Epithelial cell of proximal tubule (primary cell): ENCODE data around the gene FCRL6. TPM values are rescaled to one million over a fixed set of nuclear protein-coding genes. Genes with fewer than 3 reads are reported as not detected.

Experiments used
- DNase-seq: peaks from one replicate; pipeline ENCODE4 v3.0.0-alpha.2; 2011; ENCODE audit warnings: low read depth
- H3K4me3 ChIP-seq: 2 replicates; pipeline ENCODE4 v1.5.1; 2011; ENCODE audit warnings: low read depth, mild to moderate bottlenecking, low read length
- total RNA-seq: library from RNA; depleted of rRNA; stranded (reverse); fragments of >200 nt; gene quantifications from 2 replicates; pipeline ENCODE4 v1.2.3, GENCODE V29; 2015
- TF ChIP-seq, protein P1 (sequence below): conservative IDR thresholded peaks from 2 replicates; pipeline ENCODE4 v1.5.1; 2012; ENCODE audit warnings: low read depth, mild to moderate bottlenecking, low read length

FCRL6 gene
- total RNA-seq, 1 donor from 2014 or later: not detected

DNA sequence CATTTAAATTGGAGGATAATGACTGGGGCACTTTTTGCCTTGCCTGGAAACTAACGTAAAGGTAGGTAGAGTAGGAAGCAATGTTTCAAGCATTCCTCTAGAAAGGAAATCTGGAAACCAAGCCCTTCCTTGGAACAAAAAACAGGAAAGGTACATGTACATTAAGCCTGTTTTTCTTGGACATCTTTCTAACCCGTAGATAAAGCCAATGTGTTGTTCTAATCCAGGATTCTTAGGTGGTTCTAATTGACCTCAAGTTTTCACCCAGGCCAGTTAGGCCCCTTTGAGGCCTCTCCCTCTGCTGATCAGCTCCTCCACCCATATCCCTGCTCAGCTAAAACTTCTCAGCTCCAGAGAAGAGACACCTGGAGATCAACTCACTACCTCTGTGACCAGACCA is 27.7 kb upstream of the FCRL6 start:
- TF ChIP-seq, protein P1, sequence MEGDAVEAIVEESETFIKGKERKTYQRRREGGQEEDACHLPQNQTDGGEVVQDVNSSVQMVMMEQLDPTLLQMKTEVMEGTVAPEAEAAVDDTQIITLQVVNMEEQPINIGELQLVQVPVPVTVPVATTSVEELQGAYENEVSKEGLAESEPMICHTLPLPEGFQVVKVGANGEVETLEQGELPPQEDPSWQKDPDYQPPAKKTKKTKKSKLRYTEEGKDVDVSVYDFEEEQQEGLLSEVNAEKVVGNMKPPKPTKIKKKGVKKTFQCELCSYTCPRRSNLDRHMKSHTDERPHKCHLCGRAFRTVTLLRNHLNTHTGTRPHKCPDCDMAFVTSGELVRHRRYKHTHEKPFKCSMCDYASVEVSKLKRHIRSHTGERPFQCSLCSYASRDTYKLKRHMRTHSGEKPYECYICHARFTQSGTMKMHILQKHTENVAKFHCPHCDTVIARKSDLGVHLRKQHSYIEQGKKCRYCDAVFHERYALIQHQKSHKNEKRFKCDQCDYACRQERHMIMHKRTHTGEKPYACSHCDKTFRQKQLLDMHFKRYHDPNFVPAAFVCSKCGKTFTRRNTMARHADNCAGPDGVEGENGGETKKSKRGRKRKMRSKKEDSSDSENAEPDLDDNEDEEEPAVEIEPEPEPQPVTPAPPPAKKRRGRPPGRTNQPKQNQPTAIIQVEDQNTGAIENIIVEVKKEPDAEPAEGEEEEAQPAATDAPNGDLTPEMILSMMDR: no peak
- DNase-seq: no peak
- no peak overlapping the region for H3K4me3 ChIP-seq

DNA sequence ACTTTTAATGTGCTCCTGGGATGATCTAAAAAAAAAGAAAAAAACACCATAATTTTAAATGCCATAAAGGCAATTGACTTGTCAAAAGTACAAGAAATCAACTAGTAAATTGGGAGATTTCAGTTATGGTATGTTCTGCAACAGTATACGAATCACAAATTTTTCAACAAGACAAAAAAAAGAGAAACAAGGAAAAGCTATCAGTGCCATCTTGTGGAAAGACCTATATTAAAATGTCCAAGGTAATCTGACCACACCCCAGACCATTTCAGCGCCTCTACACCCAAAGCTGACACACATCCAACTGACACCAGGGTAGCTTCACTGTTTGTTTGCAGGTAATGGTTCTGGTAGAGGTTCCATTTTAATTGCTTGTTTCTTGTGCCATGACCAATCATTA is 26.4 kb upstream of the FCRL6 start:
- TF ChIP-seq, protein P1: peak; percentile 45
- no peak overlapping the region for H3K4me3 ChIP-seq
- DNase-seq: no peak

DNA sequence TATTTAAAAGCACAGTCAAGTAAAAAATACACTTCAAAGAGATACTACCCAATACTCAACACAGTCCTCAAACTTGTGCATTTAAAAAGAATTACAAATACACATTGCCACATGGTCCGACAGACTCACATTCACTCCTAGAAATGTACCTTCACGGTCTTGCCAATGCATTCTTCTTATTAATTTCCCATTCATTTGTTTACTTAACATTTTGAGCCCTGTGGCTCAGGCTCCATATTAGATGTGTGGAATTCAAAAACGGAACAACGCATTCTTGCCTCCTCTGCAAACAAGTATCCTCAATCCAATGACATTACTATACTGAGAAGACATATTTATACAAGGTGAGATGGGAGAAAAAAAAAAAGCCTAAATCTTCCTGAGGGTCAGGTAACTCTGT is 23.9 kb upstream of the FCRL6 start:
- TF ChIP-seq, protein P1: no peak
- no peak overlapping the region for H3K4me3 ChIP-seq
- no peak for DNase-seq

DNA sequence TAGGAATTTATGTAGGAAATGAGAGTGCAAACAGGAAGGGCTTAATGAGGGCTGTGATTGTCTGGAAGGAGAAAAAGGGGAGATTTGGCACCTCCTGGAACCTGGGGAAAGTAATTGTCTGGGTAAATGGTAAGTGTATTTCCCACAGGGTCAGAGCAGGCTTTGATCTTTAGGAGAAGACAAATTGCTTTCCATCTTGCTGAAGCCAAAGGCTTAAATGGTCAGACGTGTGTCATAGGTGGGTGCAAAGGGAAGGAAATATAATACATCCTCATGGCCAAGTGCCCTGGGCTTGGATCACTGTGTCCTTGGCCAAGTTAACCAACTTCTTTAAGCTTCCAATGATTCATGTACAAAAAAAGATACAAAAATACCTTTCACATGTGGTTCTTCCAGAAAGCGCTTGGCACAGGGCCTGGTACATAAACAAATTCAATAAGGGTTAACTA is 22.7 kb upstream of the FCRL6 start:
- no peak for DNase-seq
- TF ChIP-seq, protein P1: no peak
- H3K4me3 ChIP-seq: no peak overlapping the region

DNA sequence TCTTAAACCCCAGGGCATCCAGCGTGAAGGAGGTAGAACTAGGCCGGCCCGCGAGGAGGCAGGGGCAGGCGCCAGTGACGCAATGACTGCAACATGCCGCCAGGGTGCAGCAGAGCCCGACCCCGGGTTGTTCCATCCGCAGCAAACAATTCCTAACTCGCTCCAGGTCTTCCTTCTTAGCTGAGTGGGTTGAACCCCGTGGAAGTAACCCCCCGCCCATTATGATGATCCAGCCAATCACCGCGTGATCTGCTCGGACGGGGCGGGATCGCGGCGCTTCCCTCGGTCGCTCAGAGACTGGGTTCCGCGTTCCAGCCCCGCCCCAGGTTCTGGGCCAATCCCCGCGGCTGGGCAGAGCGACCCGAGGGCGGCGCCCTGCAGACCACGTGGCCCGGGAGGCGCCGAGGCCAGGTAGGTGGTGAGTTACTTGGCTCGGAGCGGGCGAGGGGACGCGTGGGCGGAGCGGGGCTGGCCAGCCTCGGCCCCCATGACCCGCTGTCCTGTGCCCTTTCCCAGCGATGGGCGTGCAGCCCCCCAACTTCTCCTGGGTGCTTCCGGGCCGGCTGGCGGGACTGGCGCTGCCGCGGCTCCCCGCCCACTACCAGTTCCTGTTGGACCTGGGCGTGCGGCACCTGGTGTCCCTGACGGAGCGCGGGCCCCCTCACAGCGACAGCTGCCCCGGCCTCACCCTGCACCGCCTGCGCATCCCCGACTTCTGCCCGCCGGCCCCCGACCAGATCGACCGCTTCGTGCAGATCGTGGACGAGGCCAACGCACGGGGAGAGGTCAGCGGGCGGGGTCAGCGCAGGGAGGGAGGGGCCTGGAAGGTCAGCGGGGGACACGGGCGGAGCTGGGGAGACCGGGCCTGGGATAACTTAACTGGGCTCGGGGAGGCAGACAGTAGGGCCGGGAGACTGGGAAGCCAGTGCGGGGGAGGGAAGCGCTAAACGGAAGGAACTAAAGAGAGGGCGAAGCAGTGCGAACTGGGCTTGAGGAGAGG is 21.3 kb upstream of the FCRL6 start, which contains the start of gene DUSP23:
Gene DUSP23, plus strand, starts transcription at position 380 of the 1,000 bp plus-strand sequence. Its CDS starts 139 bp downstream, at position 519.
- TF ChIP-seq, protein P1: peak; percentile 91
- peak; percentile 88 for DNase-seq
- H3K4me3 ChIP-seq: peak within 1 kb of the TSS; percentile 85

DNA sequence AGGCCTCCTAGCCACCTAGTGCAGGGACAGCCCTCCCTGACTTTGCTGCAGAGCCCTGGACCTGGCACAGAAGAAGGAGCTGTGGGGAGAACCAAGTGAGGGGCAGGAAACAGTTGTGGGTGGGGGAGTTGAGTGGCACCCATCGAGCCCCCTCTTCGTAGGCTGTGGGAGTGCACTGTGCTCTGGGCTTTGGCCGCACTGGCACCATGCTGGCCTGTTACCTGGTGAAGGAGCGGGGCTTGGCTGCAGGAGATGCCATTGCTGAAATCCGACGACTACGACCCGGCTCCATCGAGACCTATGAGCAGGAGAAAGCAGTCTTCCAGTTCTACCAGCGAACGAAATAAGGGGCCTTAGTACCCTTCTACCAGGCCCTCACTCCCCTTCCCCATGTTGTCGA is 20.2 kb upstream of the FCRL6 start:
- TF ChIP-seq, protein P1: no peak
- H3K4me3 ChIP-seq: peak overlapping the region; percentile 85
- no peak for DNase-seq
